Adrenal gland (tissue), 5 donors: Measurements from ENCODE around the gene LPGAT1.

ENCODE experiments used
- CTCF ChIP-seq, 6 experiments: fragments of 450-650 bp in 4 of 6; fragments of 200-600 bp in 2 of 6; sonication (generic) in 1 of 6; IDR thresholded peaks; 1 replicate in 5 of 6; 2 replicates in 1 of 6; pipeline versions ENCODE4 v1.5.1 to v1.8.0; 2016 to 2021; ENCODE audit warnings: antibody characterized with exemption in 6 of 6, mild to moderate bottlenecking in 2 of 6, moderate library complexity in 1 of 6
- POLR2A ChIP-seq, 2 donors: fragments of 450-650 bp; IDR thresholded peaks; one replicate each; pipeline ENCODE4 v1.6.1; 2017; ENCODE audit warnings: antibody characterized with exemption in 2 of 2, mild to moderate bottlenecking in 2 of 2, moderate library complexity in 1 of 2
- donor health status: DM: no; HTN: no; CAD: no.

GRCh38 chr1:211775170-211775569 is 55.4 kb downstream of the LPGAT1 start:
- TF ChIP-seq CTCF (IDR thresholded peaks at IDR 0.05) (no peak), POLR2A (IDR thresholded peaks at IDR 0.05) (no peak)
